HEK293 (cell line): ENCODE measurements around the gene THAP7.

Experiments used
- CTCF ChIA-PET: fragments of 350-600 bp; formaldehyde crosslinking; extraction: SDS; loops from one replicate; lab custom pipeline; 2021; ENCODE audit warnings: antibody characterized with exemption; lab: Yijun Ruan, JAX
- POLR2A ChIA-PET: fragments of 300-600 bp; formaldehyde crosslinking; extraction: SDS; loops from one replicate; lab custom pipeline; 2020; ENCODE audit warnings: antibody characterized with exemption, inconsistent platforms; lab: Yijun Ruan, JAX
- H3K27ac ChIP-seq: fragments of 200-500 bp; sonication (Bioruptor generic); 2 replicates; pipeline ENCODE4 v1.5.1; 2014; ENCODE audit warnings: low read depth, low read length, control low read depth, inconsistent platforms; ENCODE audit errors: extremely low read depth
- H3K36me3 ChIP-seq, 2 experiments: fragments of 200-500 bp in 1 of 2; sonication (Bioruptor generic) in 1 of 2; 1 replicate in 1 of 2; 2 replicates in 1 of 2; pipeline ENCODE4 v1.5.1; 2014 to 2017; ENCODE audit warnings: inconsistent platforms in 2 of 2, low read length in 2 of 2; ENCODE audit not compliant: control insufficient read depth in 2 of 2, insufficient read depth in 1 of 2
- H3K4me1 ChIP-seq: fragments of 200-500 bp; sonication (Bioruptor generic); 2 replicates; pipeline ENCODE4 v1.5.1; 2014; ENCODE audit warnings: mild to moderate bottlenecking, low read length, inconsistent platforms; ENCODE audit not compliant: control insufficient read depth, insufficient read depth
- H3K4me3 ChIP-seq: 2 replicates; pipeline ENCODE4 v1.5.1; 2011; ENCODE audit warnings: low read depth, mild to moderate bottlenecking, control low read depth, low read length, moderate library complexity
- H3K9me3 ChIP-seq: fragments of 200-500 bp; sonication (Bioruptor generic); 2 replicates; pipeline ENCODE4 v1.5.1; 2014; ENCODE audit warnings: low read depth, low read length, inconsistent platforms; ENCODE audit not compliant: control insufficient read depth, insufficient read depth
- HOXA7 ChIP-seq: sonication (generic); formaldehyde crosslinking; IDR thresholded peaks from 2 replicates; pipeline ENCODE4 v1.8.1; 2022; ENCODE audit warnings: missing genetic modification reagents, borderline replicate concordance
- PBX3 ChIP-seq: sonication (generic); formaldehyde crosslinking; IDR thresholded peaks from 2 replicates; pipeline ENCODE4 v1.8.1; 2022; ENCODE audit warnings: mild to moderate bottlenecking, moderate library complexity, missing genetic modification reagents
- PRDM1 ChIP-seq: fragments of 450-650 bp; formaldehyde crosslinking; IDR thresholded peaks from 2 replicates; pipeline ENCODE4; 2016; ENCODE audit warnings: missing biosample characterization, missing genetic modification characterization
- SCRT2 ChIP-seq: fragments of 450-650 bp; formaldehyde crosslinking; IDR thresholded peaks from 2 replicates; pipeline ENCODE4 v1.5.1; 2016; ENCODE audit warnings: missing biosample characterization, missing genetic modification characterization
- ZBTB10 ChIP-seq: fragments of 450-650 bp; formaldehyde crosslinking; IDR thresholded peaks from 2 replicates; pipeline ENCODE4 v1.5.1; 2016; ENCODE audit warnings: missing biosample characterization, missing genetic modification characterization
- ZBTB48 ChIP-seq: fragments of 450-650 bp; formaldehyde crosslinking; IDR thresholded peaks from 2 replicates; pipeline ENCODE4 v1.5.1; 2016; ENCODE audit warnings: missing biosample characterization, missing genetic modification characterization
- ZFHX2 ChIP-seq: fragments of 450-650 bp; formaldehyde crosslinking; conservative IDR thresholded peaks from 2 replicates; pipeline ENCODE4 v1.5.1; 2016; ENCODE audit warnings: missing biosample characterization, missing genetic modification characterization
- ZNF138 ChIP-seq: fragments of 450-650 bp; formaldehyde crosslinking; IDR thresholded peaks from 2 replicates; pipeline ENCODE4 v1.5.1; 2016; ENCODE audit warnings: missing biosample characterization, missing genetic modification characterization, borderline replicate concordance
- ZNF146 ChIP-seq: fragments of 450-650 bp; formaldehyde crosslinking; IDR thresholded peaks from 2 replicates; pipeline ENCODE4 v1.5.1; 2016; ENCODE audit warnings: missing biosample characterization, missing genetic modification characterization
- ZNF174 ChIP-seq: fragments of 450-650 bp; formaldehyde crosslinking; IDR thresholded peaks from 2 replicates; pipeline ENCODE4 v1.5.0; 2017; ENCODE audit warnings: missing biosample characterization, mild to moderate bottlenecking, missing genetic modification characterization
- ZNF184 ChIP-seq: fragments of 450-650 bp; IDR thresholded peaks from 2 replicates; pipeline ENCODE4 v1.5.1; 2018; ENCODE audit warnings: missing biosample characterization, mild to moderate bottlenecking, missing genetic modification characterization
- ZNF274 ChIP-seq, 2 experiments: fragments of 200-500 bp in 1 of 2; fragments of 450-650 bp in 1 of 2; sonication (Bioruptor generic) in 1 of 2; formaldehyde crosslinking in 1 of 2; IDR thresholded peaks; 2 replicates each; pipeline versions ENCODE4 v1.5.1 to v1.6.1; 2014 to 2016; ENCODE audit warnings: borderline replicate concordance in 1 of 2, inconsistent platforms in 1 of 2, low read length in 1 of 2, missing biosample characterization in 1 of 2, missing genetic modification characterization in 1 of 2
- ZNF391 ChIP-seq: fragments of 450-650 bp; formaldehyde crosslinking; IDR thresholded peaks from 2 replicates; pipeline ENCODE4 v1.5.1; 2016; ENCODE audit warnings: low read depth, missing biosample characterization, missing genetic modification characterization, borderline replicate concordance
- ZNF555 ChIP-seq: fragments of 450-650 bp; formaldehyde crosslinking; conservative IDR thresholded peaks from 2 replicates; pipeline ENCODE4 v1.5.1; 2017; ENCODE audit warnings: missing biosample characterization, mild to moderate bottlenecking, missing genetic modification characterization, inconsistent platforms
- ZNF585B ChIP-seq: fragments of 450-650 bp; formaldehyde crosslinking; IDR thresholded peaks from 2 replicates; pipeline ENCODE4 v1.5.1; 2016; ENCODE audit warnings: missing biosample characterization, missing genetic modification characterization
- ZNF600 ChIP-seq: fragments of 450-650 bp; formaldehyde crosslinking; IDR thresholded peaks from 2 replicates; pipeline ENCODE4 v1.5.1; 2016; ENCODE audit warnings: missing biosample characterization, missing genetic modification characterization
- ZNF658 ChIP-seq: fragments of 450-650 bp; formaldehyde crosslinking; IDR thresholded peaks from 2 replicates; pipeline ENCODE4; 2016; ENCODE audit warnings: missing biosample characterization, missing genetic modification characterization
- ZNF664 ChIP-seq: fragments of 450-650 bp; formaldehyde crosslinking; IDR thresholded peaks from 2 replicates; pipeline ENCODE4 v1.5.1; 2016; ENCODE audit warnings: missing biosample characterization, missing genetic modification characterization
- ZNF670 ChIP-seq: fragments of 450-650 bp; formaldehyde crosslinking; IDR thresholded peaks from 2 replicates; pipeline ENCODE4 v1.5.1; 2016; ENCODE audit warnings: missing biosample characterization, missing genetic modification characterization, low read depth

The THAP7 gene

GRCh38 chr22:20998411-20999336 is 3.2 kb downstream of the THAP7 start (continued):
- TF ChIP-seq ZFHX2 (tag by site-specific recombination), result no peak
- no peak for TF ChIP-seq ZNF670 (tag by site-specific recombination)
- TF ChIP-seq ZNF555 (tag by site-specific recombination), result no peak

GRCh38 chr22:20997536-20998257 is 4.2 kb downstream of the THAP7 start:
- ChIA-PET CTCF (no interaction called here), POLR2A (interaction anchor here (0.6 to 5.9 kb wide), 4 partner anchors 16 to 141 kb away, joined by 3 to 80 read pairs (median 6); partner anchors contain the start of gene LZTR1)
- peaks cover 0 to 79% of the 10 kb centered on the region in 2 experiments; a peak in 1 of 3 replicates for H3K36me3 ChIP-seq
- no peaks in the 10 kb centered on the region for H3K4me1 ChIP-seq
- H3K9me3 ChIP-seq, result no peaks in the 10 kb centered on the region
- no peak overlapping the region for H3K27ac ChIP-seq
- TF ChIP-seq ZNF274 (IDR thresholded peaks at IDR 0.05; ENCODE audit: low read length) (no peak), ZNF274 (tag by site-specific recombination; IDR thresholded peaks at IDR 0.05; ENCODE audit: borderline replicate concordance) (no peak), ZNF600 (tag by site-specific recombination) (peak; percentile 58; the same call in 1 of the 2 replicates), ZBTB48 (tag by site-specific recombination) (0 out of 2 replicates have a peak, but pooled peaks have one; percentile 1), SCRT2 (tag by site-specific recombination) (peak; percentile 55)
- H3K4me3 ChIP-seq, result no peak overlapping the region

DNA sequence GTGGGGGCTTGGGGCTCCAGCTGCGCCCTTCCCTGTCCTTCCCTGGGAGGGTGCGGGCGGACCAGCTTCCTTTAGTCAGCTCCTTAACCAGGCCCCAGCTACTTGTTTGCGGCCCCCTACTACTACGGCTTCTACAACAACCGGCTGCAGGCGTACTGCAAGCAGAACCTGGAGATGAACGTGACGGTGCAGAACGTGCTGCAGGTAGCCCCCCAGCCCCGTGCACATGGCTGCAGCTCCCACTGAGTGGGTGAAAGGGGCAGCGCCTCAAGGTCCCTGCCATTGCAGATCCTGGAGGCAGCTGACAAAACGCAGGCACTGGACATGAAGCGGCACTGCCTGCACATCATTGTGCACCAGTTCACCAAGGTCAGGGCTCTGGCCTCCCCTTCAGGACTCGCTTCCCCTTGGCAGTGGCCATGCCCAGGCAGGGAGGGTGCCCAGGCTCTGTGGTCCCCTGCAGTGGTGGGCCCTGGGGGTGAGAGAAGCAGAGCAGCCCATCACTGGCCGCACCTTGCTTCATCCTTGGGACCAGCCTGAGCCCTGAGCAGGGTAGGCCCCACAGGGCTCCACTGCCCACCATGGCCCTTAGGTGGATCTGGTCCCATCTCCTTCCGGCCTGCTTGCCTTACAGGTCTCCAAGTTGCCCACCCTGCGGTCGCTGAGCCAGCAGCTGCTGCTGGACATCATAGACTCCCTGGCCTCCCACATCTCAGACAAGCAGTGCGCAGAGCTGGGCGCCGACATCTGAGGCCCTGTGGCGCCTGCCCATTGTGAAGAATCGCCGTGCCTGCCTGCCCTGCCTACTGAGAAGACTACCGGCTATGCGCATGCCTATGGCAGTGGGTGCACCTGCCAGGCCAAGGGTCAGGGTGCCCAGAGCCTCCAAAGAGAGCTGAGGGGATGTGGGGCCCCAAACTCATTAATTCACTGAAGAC is 5.1 kb downstream of the THAP7 start:
- no peaks in the 10 kb centered on the region for H3K9me3 ChIP-seq
- no peak overlapping the region for H3K27ac ChIP-seq
- TF ChIP-seq ZNF658 (tag by site-specific recombination) (no peak), ZNF600 (tag by site-specific recombination) (peak; percentile 65)
- TF ChIP-seq, all 188 proteins: peak for 1
- H3K4me3 ChIP-seq, result no peak overlapping the region
- no peaks in the 10 kb centered on the region for H3K4me1 ChIP-seq
- peaks cover 0 to 88% of the 10 kb centered on the region in 2 experiments; a peak in 1 of 3 replicates for H3K36me3 ChIP-seq
- POLR2A ChIA-PET, result interaction anchor here (0.6 to 3.0 kb wide), 2 partner anchors 14 to 15 kb away, joined by 3 to 13 read pairs; partner anchors contain the start of gene LZTR1
- CTCF ChIA-PET, result interaction anchor here (0.8 kb wide), 1 partner anchor 111 kb away, joined by 3 read pairs; no protein-coding TSS in a partner anchor

DNA sequence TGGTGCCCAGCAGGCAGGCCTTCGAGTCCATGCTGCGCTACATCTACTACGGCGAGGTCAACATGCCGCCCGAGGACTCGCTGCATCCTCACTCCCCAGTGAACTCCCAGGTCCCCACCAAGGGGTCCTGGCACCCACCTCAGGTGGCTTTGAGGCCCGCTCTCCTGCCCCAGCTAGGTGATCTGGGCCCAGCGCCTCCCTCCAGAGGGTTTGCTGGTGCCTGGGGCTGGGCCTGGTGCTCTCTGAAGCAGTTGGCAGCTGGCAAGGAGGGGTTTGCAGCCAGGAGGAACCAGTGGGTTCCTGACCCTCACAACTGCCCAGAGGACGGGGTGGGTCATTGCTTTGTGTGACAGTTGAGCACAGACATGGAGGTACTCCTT is 5.9 kb downstream of the THAP7 start:
- no peak overlapping the region for H3K4me3 ChIP-seq
- ChIA-PET POLR2A (interaction anchor here (3.0 kb wide), 1 partner anchor 14 kb away, joined by 13 read pairs; the partner anchor contains the start of gene LZTR1), CTCF (interaction anchor here (0.8 kb wide), 1 partner anchor 110 kb away, joined by 3 read pairs; no protein-coding TSS in a partner anchor)
- H3K9me3 ChIP-seq, result no peaks in the 10 kb centered on the region
- H3K27ac ChIP-seq, result no peak overlapping the region
- peaks cover 0 to 96% of the 10 kb centered on the region in 2 experiments; a peak in 1 of 3 replicates for H3K36me3 ChIP-seq
- H3K4me1 ChIP-seq, result no peaks in the 10 kb centered on the region
- TF ChIP-seq PRDM1 (tag by site-specific recombination), result no peak
- no peak for TF ChIP-seq ZNF138 (tag by site-specific recombination)
- TF ChIP-seq ZNF585B (tag by site-specific recombination), result no peak
- TF ChIP-seq ZNF391, result no peak
- no peak for TF ChIP-seq ZBTB10 (tag by site-specific recombination)
- no peak for TF ChIP-seq ZNF664 (tag by site-specific recombination)
- TF ChIP-seq ZNF184, result no peak
- no peak for TF ChIP-seq SCRT2 (tag by site-specific recombination)
- TF ChIP-seq ZNF174 (tag by site-specific recombination), result no peak
- TF ChIP-seq PBX3, result no peak
- TF ChIP-seq HOXA7 (CRISPR knock-in tag), result no peak
- TF ChIP-seq ZNF146 (tag by site-specific recombination), result no peak
